Measurements from ENCODE around the gene CEP128. TPM values are rescaled to one million over a fixed set of nuclear protein-coding genes. Genes with fewer than 3 reads are reported as not detected.

CEP128 gene
- total RNA-seq, 1 donor = 12.2 TPM

DNA sequence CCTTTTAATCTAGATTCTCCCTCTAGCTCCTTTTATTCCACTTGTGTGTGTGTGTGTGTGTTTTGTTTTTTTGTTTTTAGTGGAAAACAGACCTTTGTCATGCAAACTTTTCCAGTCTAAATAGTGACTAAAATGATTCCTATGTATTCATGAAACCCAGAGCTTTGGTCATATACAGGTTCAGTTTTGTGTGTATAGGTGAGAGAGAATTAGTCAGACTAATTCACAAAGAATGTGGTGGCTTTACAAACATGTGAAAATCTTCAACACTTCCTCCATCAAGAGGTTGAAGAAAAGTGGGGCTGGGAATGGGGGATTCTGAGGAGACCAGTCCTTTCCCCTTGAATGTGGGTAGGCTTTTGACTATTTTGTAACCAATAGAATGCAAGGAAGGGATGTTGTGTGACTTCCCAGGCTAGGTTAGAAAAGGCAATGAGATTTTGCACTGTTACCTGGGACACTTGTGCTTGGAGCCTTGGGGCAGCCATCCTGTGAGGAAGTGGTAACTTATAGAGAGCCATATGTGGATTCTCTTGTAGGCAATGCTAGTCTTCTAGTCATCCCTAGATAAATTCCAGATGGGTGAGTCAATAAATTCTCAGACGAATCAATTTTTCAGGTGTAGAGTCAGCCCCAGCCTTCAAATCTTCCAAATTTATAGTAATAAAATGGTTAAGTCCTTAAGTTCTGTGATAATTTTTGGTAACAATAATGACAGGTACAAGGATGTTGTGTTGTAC, 236.1 kb downstream of the CEP128 start:
- TF ChIP-seq, protein P1, sequence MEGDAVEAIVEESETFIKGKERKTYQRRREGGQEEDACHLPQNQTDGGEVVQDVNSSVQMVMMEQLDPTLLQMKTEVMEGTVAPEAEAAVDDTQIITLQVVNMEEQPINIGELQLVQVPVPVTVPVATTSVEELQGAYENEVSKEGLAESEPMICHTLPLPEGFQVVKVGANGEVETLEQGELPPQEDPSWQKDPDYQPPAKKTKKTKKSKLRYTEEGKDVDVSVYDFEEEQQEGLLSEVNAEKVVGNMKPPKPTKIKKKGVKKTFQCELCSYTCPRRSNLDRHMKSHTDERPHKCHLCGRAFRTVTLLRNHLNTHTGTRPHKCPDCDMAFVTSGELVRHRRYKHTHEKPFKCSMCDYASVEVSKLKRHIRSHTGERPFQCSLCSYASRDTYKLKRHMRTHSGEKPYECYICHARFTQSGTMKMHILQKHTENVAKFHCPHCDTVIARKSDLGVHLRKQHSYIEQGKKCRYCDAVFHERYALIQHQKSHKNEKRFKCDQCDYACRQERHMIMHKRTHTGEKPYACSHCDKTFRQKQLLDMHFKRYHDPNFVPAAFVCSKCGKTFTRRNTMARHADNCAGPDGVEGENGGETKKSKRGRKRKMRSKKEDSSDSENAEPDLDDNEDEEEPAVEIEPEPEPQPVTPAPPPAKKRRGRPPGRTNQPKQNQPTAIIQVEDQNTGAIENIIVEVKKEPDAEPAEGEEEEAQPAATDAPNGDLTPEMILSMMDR (IDR thresholded peaks at IDR 0.05; ENCODE audit: insufficient read depth, low read length) = no peak
- DNase-seq (ENCODE audit: low read depth) = no peak

DNA sequence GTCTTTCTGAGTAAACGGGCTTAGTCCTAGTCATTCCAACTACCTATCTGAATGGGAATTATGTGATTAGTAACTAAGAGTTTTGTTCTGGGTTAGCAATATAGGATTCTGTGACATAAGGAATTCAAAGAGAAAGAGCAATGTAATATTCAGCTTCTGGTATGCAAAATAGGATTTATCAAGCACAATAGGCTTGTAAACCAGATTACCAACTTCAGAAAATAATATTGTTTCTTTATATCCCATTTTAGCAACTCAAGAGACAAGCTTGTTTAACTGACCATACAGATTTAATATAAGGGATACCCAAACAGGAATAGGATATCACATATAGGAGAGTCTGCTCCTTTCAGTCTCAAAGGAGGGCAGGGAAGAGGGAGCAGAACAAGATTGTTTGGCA, 240.9 kb downstream of the CEP128 start:
- TF ChIP-seq, protein P1 (IDR thresholded peaks at IDR 0.05; ENCODE audit: insufficient read depth, low read length) = no peak
- DNase-seq (ENCODE audit: low read depth) = no peak
- no peak overlapping the region for H3K4me3 ChIP-seq (ENCODE audit: low read depth, low read length)

More for the DNA sequence above, 236.1 kb downstream of the CEP128 start:
- H3K4me3 ChIP-seq (ENCODE audit: low read depth, low read length) = no peak overlapping the region

DNA sequence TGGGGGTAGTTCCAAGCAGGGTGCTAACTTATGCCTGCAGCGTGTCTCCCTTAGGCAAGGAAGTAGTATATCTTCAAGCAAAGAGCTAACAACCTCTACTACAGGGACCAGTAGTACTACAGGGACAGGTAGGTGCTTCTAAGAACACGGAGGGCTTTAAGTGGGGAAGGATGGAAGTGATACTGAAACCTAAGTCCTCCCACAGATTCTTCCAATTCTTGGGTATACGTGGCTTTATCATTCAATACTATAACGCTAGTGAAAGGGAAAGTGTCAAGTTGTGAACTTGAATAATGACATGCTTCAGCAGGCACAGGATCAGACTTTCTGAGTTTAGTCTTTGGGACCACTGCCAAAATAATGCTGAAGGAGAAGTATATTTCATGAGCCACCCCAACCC, 241.7 kb downstream of the CEP128 start:
- no peak overlapping the region for H3K4me3 ChIP-seq (ENCODE audit: low read depth, low read length)
- TF ChIP-seq, protein P1 (IDR thresholded peaks at IDR 0.05; ENCODE audit: insufficient read depth, low read length) = no peak
- no peak for DNase-seq (ENCODE audit: low read depth)

DNA sequence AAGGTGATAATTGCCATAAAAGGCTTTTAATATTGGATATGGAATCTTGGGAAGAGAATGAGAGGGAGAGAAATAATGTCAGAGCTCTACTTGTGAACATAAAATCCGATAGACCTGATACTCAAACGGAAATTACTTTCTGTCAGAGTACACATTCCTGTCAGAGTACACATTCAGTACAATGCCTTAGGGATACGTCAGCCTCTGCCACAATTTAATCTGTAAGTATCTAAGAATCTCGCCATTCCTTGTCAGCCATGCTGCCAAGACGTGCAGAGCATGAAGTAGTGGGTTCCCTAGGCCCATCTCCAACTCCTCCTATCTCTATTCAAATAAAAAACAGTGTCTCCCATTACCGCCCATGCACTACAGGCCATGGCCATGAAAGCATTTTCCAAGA, 242.6 kb downstream of the CEP128 start:
- TF ChIP-seq, protein P1 (IDR thresholded peaks at IDR 0.05; ENCODE audit: insufficient read depth, low read length) = no peak
- no peak for DNase-seq (ENCODE audit: low read depth)
- no peak overlapping the region for H3K4me3 ChIP-seq (ENCODE audit: low read depth, low read length)

DNA sequence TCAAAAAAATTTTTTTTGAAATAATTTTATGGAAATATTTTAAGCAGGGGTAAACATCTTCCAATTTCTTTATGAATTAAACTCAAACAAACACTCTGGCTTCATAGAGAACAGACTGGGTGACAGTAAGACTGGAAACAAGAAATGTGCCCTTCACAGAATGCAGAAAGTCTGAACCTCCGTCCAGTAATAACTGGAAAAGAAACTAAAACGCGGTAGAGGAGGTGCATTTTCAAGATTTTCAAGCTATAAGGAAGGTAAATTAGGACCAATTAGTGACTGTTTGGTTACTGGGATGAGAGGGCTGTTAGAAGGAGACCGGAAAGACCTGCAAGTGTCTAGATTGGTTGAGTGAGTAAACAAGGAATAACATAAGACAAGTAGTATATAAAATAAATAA, 245.7 kb downstream of the CEP128 start:
- DNase-seq (ENCODE audit: low read depth) = no peak
- H3K4me3 ChIP-seq (ENCODE audit: low read depth, low read length) = no peak overlapping the region
- TF ChIP-seq, protein P1 (IDR thresholded peaks at IDR 0.05; ENCODE audit: insufficient read depth, low read length) = no peak

DNA sequence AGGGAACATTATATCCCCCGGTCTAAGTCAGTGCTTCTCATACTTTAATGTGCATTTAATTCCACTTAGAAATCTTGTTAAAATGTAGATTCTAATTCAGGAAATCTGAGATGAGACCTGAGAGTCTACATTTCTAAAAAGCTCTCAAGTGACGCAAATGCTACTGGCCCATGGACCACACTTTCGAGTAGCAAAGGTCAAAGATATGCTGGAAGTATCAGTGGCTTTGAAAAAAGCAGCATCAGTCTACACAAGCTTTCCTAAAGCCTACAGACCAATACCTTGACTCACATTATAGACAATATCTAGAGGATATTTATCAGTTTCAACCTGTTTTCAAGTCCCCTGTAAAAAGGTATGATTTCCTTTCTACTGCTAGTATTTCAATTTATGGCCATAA, 248.6 kb downstream of the CEP128 start:
- TF ChIP-seq, protein P1 (IDR thresholded peaks at IDR 0.05; ENCODE audit: insufficient read depth, low read length) = no peak
- no peak for DNase-seq (ENCODE audit: low read depth)
- H3K4me3 ChIP-seq (ENCODE audit: low read depth, low read length) = no peak overlapping the region

DNA sequence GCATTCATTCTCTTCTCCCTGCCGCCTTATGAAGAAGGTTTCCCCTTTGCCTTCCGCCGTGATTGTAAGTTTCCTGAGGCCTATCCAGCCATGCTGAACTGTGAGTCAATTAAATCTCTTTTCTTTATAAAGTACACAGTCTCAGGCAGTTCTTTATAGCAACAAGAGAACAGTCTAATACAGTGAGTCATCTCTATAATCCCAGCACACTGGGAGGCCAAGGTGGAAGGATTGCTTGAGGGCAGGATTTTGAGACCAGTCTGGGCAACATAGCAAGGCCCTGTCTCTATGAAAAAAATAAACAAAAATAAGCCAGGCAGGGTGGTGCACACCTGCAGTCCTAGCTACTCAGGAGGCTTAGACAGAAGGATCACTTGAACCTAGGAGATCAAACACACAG, 259.9 kb downstream of the CEP128 start:
- TF ChIP-seq, protein P1 (IDR thresholded peaks at IDR 0.05; ENCODE audit: insufficient read depth, low read length) = no peak
- no peak for DNase-seq (ENCODE audit: low read depth)
- no peak overlapping the region for H3K4me3 ChIP-seq (ENCODE audit: low read depth, low read length)

All from fibroblast of the aortic adventitia (primary cell).